ENCODE data around the gene DNAI4.

DNA sequence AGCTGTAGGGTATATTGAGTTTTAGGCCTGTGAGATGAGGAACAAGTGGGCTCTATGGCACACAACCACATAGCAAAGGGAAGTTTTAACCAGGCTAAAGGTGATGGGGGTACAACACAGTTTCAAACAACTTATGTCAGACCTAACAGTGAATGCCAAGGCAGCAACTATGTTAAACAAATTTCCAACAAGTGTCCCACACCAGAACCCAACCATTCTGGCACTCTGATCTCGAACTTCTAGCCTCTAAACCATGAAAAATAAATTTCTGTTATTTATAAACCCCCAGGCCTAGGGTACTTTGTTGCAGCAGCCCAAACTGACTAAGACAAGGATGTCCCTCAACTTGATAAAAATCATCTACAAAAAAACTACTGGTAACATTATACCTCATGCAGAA is 71.3 kb downstream of the DNAI4 start:
- TF ChIP-seq ZNF274 (IDR thresholded peaks at IDR 0.05; ENCODE audit: low read depth, low read length) (no peak), SUZ12 (IDR thresholded peaks at IDR 0.05; ENCODE audit: extremely low read depth, insufficient read depth, insufficient read length) (no peak)

Data from NT2/D1 (cell line).